Tibial nerve (tissue), 4 donors: Measurements from ENCODE around the gene SMIM14.

Experiments
- EP300 ChIP-seq, 2 donors: sonication (generic); formaldehyde crosslinking; IDR thresholded peaks; one replicate each; pipeline ENCODE4 v1.6.1; 2017; ENCODE audit warnings: antibody characterized with exemption in 2 of 2, mild to moderate bottlenecking in 1 of 2
- POLR2A ChIP-seq, 2 donors: fragments of 450-650 bp; IDR thresholded peaks; one replicate each; pipeline ENCODE4 v1.6.1; 2017; ENCODE audit warnings: antibody characterized with exemption in 2 of 2, mild to moderate bottlenecking in 2 of 2, moderate library complexity in 2 of 2
- TF ChIP-seq, protein P1 (sequence below), 5 experiments: fragments of 200-600 bp in 3 of 5; fragments of 450-650 bp in 2 of 5; sonication (generic) in 3 of 5; IDR thresholded peaks; one replicate each; pipeline ENCODE4 v1.5.1; 2016 to 2019; ENCODE audit warnings: antibody characterized with exemption in 5 of 5, mild to moderate bottlenecking in 3 of 5, moderate library complexity in 2 of 5

DNA sequence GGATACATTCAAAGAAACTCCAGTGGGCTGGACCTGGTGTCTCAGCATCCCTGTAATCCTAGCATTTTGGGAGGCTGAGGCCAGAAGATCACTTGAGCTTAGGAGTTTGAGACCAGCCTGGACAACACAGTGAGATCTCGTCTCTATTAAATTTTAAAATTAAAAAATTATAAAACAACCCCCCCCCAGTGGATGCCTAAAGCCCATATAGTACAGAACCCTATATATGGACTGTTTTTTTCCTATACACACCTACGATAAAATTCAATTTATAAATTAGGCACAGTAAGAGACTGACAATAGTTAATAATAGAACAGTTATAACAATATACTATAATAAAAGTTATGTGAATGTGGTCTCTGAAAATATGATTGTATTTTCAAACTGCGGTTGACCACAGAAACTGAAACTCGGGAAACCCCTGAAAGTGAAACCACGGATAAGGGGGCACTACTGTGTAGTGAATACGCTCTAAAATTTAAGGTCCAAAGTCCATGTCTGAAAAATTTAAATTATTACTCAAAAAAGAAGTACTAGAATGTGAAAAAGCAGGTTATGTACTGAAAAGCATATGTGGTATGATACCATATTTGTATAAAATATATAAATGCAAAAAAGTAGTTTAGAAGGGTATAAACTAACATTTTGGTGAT is 2.0 kb downstream of the SMIM14 start:
- TF ChIP-seq, protein P1, sequence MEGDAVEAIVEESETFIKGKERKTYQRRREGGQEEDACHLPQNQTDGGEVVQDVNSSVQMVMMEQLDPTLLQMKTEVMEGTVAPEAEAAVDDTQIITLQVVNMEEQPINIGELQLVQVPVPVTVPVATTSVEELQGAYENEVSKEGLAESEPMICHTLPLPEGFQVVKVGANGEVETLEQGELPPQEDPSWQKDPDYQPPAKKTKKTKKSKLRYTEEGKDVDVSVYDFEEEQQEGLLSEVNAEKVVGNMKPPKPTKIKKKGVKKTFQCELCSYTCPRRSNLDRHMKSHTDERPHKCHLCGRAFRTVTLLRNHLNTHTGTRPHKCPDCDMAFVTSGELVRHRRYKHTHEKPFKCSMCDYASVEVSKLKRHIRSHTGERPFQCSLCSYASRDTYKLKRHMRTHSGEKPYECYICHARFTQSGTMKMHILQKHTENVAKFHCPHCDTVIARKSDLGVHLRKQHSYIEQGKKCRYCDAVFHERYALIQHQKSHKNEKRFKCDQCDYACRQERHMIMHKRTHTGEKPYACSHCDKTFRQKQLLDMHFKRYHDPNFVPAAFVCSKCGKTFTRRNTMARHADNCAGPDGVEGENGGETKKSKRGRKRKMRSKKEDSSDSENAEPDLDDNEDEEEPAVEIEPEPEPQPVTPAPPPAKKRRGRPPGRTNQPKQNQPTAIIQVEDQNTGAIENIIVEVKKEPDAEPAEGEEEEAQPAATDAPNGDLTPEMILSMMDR (IDR thresholded peaks at IDR 0.05), result no peak
- TF ChIP-seq EP300 (IDR thresholded peaks at IDR 0.05) (no peak), POLR2A (IDR thresholded peaks at IDR 0.05) (no peak)
